Adipocyte (in vitro differentiated cells): ENCODE measurements around the gene FITM1.

ENCODE experiments used
- DNase-seq: peaks from one replicate; pipeline ENCODE4 v3.0.0-alpha.2; 2015; ENCODE audit warnings: low read depth
- H3K27me3 ChIP-seq: replicated peaks from 2 replicates; pipeline ENCODE4 v1.7.0; 2013; ENCODE audit warnings: mild to moderate bottlenecking, low read length, moderate library complexity; ENCODE audit not compliant: control insufficient read depth, insufficient read depth
- H3K36me3 ChIP-seq: 2 replicates; pipeline ENCODE4 v1.7.0; 2013; ENCODE audit warnings: low read length, mild to moderate bottlenecking, moderate library complexity; ENCODE audit not compliant: control insufficient read depth, insufficient read depth, severe bottlenecking
- H3K4me1 ChIP-seq: 2 replicates; pipeline ENCODE4 v1.7.0; 2013; ENCODE audit warnings: mild to moderate bottlenecking, low read length, moderate library complexity; ENCODE audit not compliant: control insufficient read depth, insufficient read depth
- H3K4me3 ChIP-seq: 2 replicates; pipeline ENCODE4 v1.7.0; 2013; ENCODE audit warnings: mild to moderate bottlenecking, low read length, moderate library complexity
- H3K9ac ChIP-seq: 2 replicates; pipeline ENCODE4 v1.7.0; 2013; ENCODE audit warnings: mild to moderate bottlenecking, low read length, moderate library complexity
- H3K9me3 ChIP-seq: 2 replicates; pipeline ENCODE4 v1.7.0; 2013; ENCODE audit warnings: mild to moderate bottlenecking, low read length, moderate library complexity; ENCODE audit not compliant: control insufficient read depth

FITM1 gene

DNA sequence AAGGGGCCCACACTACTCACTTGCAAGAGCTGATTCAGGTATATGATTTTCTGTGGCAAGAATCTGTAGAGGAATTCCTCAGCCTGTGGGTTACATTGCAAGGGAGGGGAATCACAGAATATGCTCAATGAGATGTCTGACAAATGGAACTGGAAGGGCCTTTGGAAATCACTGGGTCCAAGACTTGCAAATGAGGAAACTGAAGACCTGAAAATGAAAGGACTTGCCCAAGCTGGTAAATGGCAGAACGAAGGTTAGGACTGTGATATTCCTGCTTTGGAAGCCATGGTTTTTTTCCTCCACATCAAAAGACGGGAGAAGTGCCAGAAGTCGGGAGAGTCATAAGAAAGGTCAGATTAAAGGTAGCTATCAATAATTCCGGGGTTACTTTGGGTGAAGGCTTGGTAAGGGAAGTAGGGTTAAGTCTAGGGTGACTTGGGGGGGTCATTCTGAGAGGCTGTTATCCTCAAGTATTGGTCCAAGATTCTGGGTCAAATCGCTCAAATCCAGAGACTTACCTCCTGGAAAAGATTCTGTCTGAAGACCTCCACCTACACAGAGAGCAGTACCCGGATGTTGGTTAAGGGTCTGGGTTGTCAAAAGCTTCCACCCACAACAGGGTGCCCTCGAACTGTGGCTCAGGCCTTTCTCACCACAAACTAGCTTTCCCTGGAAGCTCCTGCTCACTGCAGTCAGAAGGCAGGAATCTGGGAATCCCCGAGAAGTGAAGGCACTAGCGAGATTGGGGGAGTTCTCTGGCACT is 15.4 kb downstream of the FITM1 start:
- H3K27me3 ChIP-seq: no peaks in the 10 kb centered on the region

DNA sequence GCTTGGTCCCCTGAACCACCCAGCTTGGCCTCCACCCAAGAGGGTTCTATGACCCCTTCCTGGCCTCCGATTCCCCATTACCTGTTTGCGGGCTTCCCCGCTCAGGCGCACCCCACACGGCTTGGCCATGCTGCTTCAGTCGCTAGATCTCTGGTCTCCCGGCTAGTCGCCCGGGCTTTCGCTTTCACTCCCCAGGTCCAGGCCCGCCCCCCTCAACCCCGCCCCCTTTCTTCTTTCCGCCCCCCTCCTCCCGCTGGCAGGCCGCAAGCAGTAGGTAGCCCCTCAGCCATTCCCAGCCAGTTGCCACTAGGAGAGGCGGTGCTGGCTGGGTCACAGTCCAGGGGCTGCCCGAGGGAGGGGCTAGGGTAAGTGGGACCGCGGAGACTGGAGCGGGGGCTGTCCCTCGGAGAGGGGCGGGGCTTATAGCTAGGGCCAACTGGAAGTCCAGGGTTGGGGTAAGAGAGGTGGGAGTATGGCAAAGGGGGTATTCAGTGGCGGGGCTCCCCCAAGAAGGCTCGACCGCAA is 16.1 kb downstream of the FITM1 start, which contains the start of gene PSME2:
Gene PSME2 (minus strand): TSS at position 158 of the 525 bp plus-strand sequence. CDS start 29 bp downstream, at position 129.
- DNase-seq: peak; percentile 97
- Histone ChIP-seq H3K9ac (peak within 1 kb of the TSS; percentile 95), H3K4me1 (peaks cover 36% of the 10 kb centered on the region), H3K4me3 (peak within 1 kb of the TSS; percentile 97), H3K36me3 (peaks cover 24% of the 10 kb centered on the region), H3K9me3 (no peaks in the 10 kb centered on the region), H3K27me3 (no peaks in the 10 kb centered on the region)

More for the DNA sequence above, 15.4 kb downstream of the FITM1 start:
- H3K36me3 ChIP-seq: peaks cover 18% of the 10 kb centered on the region
- H3K9ac ChIP-seq: peak overlapping the region; percentile 92
- H3K4me3 ChIP-seq: peak overlapping the region; percentile 97
- no peak for DNase-seq
- H3K9me3 ChIP-seq: no peaks in the 10 kb centered on the region
- H3K4me1 ChIP-seq: peaks cover 36% of the 10 kb centered on the region

DNA sequence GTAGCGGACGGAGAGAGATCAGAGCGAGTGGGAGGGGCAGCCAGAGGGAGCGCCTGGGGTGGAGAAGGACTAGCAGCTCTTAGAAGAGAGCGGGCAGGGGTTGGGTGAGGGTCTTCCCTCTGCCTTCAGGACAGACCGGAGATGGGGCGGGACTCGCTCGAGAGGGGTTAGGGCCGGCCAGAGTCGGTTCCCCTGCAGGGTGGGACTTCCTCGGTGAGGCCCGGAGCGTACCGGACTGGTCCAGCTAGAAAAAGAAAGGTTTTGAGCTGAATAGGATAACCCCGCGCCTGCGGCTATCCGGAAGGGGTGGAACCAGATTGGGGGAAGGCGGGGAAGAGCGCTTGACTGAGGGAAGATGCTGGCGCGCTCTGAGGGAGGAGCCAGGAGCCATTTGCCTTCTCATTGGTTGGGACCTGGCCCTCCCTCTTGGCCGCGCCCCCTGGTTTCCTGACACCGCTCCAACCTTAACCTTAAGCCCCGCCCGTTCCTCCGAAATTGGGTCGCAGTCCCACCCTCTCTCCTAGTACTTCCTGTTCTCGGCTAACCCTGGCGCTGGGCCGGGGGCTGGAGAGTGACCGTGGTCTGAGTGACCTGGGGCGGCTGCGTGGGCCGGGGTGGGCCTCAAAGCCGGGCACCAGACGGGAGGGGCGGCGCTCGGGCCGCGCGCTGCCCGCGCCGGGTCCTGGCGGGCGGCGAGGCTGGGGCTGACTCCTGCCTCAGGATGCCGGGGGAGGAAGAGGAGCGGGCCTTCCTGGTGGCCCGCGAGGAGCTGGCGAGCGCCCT is 16.7 kb downstream of the FITM1 start, which contains the start of gene RNF31:
Gene RNF31 (plus strand): TSS at position 521 of the 783 bp plus-strand sequence. CDS start 201 bp downstream, at position 722.
- Histone ChIP-seq H3K9me3 (no peaks in the 10 kb centered on the region), H3K9ac (peak within 1 kb of the TSS; percentile 95), H3K36me3 (peaks cover 31% of the 10 kb centered on the region), H3K4me1 (peaks cover 31% of the 10 kb centered on the region), H3K4me3 (peak within 1 kb of the TSS; percentile 97), H3K27me3 (no peaks in the 10 kb centered on the region)
- DNase-seq: peak; percentile 99

DNA sequence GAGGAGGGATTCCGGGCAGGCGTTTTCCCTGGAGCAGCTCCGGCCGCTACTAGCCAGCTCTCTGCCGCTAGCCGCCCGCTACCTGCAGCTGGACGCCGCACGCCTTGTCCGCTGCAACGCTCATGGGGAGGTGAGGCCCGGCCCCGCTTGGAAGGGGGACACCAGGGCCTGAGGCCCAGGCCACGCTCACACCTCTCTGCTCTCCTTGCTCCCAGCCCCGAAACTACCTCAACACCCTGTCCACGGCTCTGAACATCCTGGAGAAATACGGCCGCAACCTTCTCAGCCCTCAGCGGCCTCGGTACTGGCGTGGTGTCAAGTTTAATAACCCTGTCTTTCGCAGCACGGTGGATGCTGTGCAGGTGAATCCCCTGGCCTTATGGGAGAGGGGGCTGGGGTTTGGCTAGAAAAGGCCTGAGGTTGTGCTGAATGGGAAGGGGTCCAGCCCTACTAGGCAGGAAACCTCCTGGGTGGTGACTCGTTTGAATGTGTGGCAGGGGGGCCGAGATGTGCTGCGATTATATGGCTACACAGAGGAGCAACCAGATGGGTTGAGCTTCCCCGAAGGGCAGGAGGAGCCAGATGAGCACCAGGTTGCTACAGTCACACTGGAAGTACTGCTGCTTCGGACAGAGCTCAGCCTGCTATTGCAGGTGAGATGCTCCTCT is 17.4 kb downstream of the FITM1 start:
- H3K4me3 ChIP-seq: peak overlapping the region; percentile 97
- peaks cover 31% of the 10 kb centered on the region for H3K4me1 ChIP-seq
- H3K9me3 ChIP-seq: no peaks in the 10 kb centered on the region
- DNase-seq: no peak
- H3K36me3 ChIP-seq: peaks cover 36% of the 10 kb centered on the region
- H3K27me3 ChIP-seq: no peaks in the 10 kb centered on the region
- peak overlapping the region; percentile 95 for H3K9ac ChIP-seq

DNA sequence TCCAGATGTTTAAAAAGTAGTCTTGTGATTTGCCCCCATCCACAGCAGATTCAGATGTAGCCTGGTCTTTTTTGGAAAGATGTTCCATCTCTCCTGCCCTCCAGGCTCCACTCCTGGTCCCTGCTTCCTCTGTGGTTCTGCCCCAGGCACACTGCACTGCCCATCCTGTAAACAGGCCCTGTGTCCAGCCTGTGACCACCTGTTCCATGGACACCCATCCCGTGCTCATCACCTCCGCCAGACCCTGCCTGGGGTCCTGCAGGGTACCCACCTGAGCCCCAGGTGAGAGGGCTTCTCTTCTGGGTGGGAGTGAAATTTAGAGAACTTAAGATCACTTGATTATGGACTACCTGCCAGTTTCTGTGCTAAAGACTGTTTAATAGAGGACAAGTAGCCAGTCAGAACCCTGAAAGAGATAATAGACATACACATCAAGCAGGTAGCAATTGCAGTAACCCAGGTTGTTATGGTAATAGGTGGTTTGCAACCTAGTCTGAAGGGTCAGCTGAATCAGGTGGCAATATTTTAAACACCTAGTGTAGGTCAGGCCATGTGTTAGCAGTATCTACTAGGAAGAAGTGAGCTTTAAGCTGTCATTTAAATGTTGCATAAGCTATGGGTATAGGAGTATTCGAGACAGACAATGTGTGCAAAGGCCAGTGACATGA is 19.0 kb downstream of the FITM1 start:
- Histone ChIP-seq H3K9me3 (no peaks in the 10 kb centered on the region), H3K9ac (no peak overlapping the region), H3K36me3 (peaks cover 41% of the 10 kb centered on the region), H3K4me3 (no peak overlapping the region), H3K4me1 (peaks cover 21% of the 10 kb centered on the region), H3K27me3 (no peaks in the 10 kb centered on the region)
- no peak for DNase-seq

GRCh38 chr14:24150061-24150460 is 19.6 kb downstream of the FITM1 start:
- H3K9me3 ChIP-seq: no peaks in the 10 kb centered on the region
- no peak for DNase-seq
- H3K36me3 ChIP-seq: peaks cover 47% of the 10 kb centered on the region
- no peak overlapping the region for H3K4me3 ChIP-seq
- H3K9ac ChIP-seq: no peak overlapping the region
- peaks cover 21% of the 10 kb centered on the region for H3K4me1 ChIP-seq
- no peaks in the 10 kb centered on the region for H3K27me3 ChIP-seq

DNA sequence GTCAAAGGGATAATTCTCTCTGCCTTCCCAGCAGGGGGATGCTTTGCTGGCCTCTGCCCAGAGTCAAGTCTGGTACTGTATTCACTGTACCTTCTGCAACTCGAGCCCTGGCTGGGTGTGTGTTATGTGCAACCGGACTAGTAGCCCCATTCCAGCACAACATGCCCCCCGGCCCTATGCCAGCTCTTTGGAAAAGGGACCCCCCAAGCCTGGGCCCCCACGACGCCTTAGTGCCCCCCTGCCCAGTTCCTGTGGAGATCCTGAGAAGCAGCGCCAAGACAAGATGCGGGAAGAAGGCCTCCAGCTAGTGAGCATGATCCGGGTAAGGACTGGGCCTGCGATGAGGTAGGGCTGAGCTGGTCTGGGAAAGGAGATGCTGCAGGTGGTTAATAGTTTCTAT is 20.1 kb downstream of the FITM1 start:
- H3K9me3 ChIP-seq: no peaks in the 10 kb centered on the region
- no peak overlapping the region for H3K4me3 ChIP-seq
- no peaks in the 10 kb centered on the region for H3K27me3 ChIP-seq
- H3K9ac ChIP-seq: no peak overlapping the region
- peaks cover 17% of the 10 kb centered on the region for H3K4me1 ChIP-seq
- peaks cover 52% of the 10 kb centered on the region for H3K36me3 ChIP-seq
- no peak for DNase-seq

GRCh38 chr14:24150993-24151392 is 20.5 kb downstream of the FITM1 start:
- Histone ChIP-seq H3K9me3 (no peaks in the 10 kb centered on the region), H3K36me3 (peaks cover 56% of the 10 kb centered on the region), H3K27me3 (no peaks in the 10 kb centered on the region), H3K9ac (no peak overlapping the region), H3K4me1 (peaks cover 13% of the 10 kb centered on the region), H3K4me3 (no peak overlapping the region)
- no peak for DNase-seq

GRCh38 chr14:24151404-24152080 is 21.1 kb downstream of the FITM1 start:
- no peak overlapping the region for H3K9ac ChIP-seq

DNA sequence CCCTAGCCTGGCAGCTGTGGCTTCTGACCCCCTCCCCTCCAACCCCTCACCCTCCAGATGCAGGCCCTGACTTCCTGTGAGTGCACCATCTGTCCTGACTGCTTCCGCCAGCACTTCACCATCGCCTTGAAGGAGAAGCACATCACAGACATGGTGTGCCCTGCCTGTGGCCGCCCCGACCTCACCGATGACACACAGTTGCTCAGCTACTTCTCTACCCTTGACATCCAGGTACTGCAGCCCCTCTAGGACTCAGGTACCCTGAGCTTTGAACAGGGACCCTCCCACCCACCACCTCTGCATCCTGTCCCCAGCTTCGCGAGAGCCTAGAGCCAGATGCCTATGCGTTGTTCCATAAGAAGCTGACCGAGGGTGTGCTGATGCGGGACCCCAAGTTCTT is 24.6 kb downstream of the FITM1 start:
- Histone ChIP-seq H3K9ac (no peak overlapping the region), H3K4me1 (no peaks in the 10 kb centered on the region), H3K9me3 (no peaks in the 10 kb centered on the region), H3K27me3 (no peaks in the 10 kb centered on the region), H3K36me3 (peaks cover 77% of the 10 kb centered on the region), H3K4me3 (no peak overlapping the region)
- no peak for DNase-seq

More at GRCh38 chr14:24151404-24152080, 21.1 kb downstream of the FITM1 start:
- H3K36me3 ChIP-seq: peaks cover 60% of the 10 kb centered on the region
- peaks cover 10% of the 10 kb centered on the region for H3K4me1 ChIP-seq
- no peaks in the 10 kb centered on the region for H3K27me3 ChIP-seq
- no peaks in the 10 kb centered on the region for H3K9me3 ChIP-seq
- no peak overlapping the region for H3K4me3 ChIP-seq
- no peak for DNase-seq
